K562 (cell line): Measurements from ENCODE around the gene RBM19. TPM values are rescaled to one million over a fixed set of nuclear protein-coding genes. Genes with fewer than 3 reads are reported as not detected.

Source experiments
- ATAC-seq: fragments of 200-7000 bp; cut with Tn5 transposase; 3 replicates; pipeline ENCODE4 v1.9.1; 2020; ENCODE audit warnings: moderate library complexity
- BruUV-seq: library from RNA; stranded (reverse); fragments of 400-500 nt; replicated peaks from 2 replicates; lab custom pipeline; 2021; lab: Mats Ljungman, UMichigan
- CTCF ChIA-PET: fragments of 300-600 bp; formaldehyde crosslinking; extraction: SDS; loops from one replicate; lab custom pipeline; 2021; ENCODE audit warnings: low intra/inter-chr PET ratio; lab: Yijun Ruan, JAX
- POLR2A ChIA-PET: fragments of 300-600, 350-650 bp; sonication (Branson Sonifier 250); formaldehyde crosslinking; extraction: SDS; loops from one replicate; lab custom pipeline; 2021; ENCODE audit warnings: antibody characterized with exemption, inconsistent platforms; lab: Yijun Ruan, JAX
- DNase-seq, 4 experiments: peaks; one replicate each; pipeline versions ENCODE4 v3.0.0 to v3.0.0-alpha.2; 2011 to 2018; ENCODE audit warnings: low spot score in 3 of 4, mixed read lengths in 3 of 4; ENCODE audit errors: extremely low read depth in 1 of 4
- FAIRE-seq: peaks from 2 replicates; lab custom pipeline; 2011; peaks lifted over from hg19 to GRCh38; lab: Jason Lieb, UNC
- H2AFZ ChIP-seq: 2 replicates; pipeline ENCODE4 v1.6.0; 2011; ENCODE audit warnings: low read depth, low read length, control low read depth, inconsistent platforms
- H3K27ac ChIP-seq: fragments of 200-600 bp; 3 replicates; pipeline ENCODE4 v1.8.0; 2011; ENCODE audit warnings: low read depth, mild to moderate bottlenecking, control low read depth, inconsistent platforms, low read length, moderate library complexity, mixed read lengths; ENCODE audit errors: extremely low read depth
- H3K27me3 ChIP-seq, 2 experiments: fragments of 300-600 bp in 1 of 2; 2 replicates in 1 of 2; 3 replicates in 1 of 2; pipeline versions ENCODE4 v1.6.0 to v1.8.0; 2011; ENCODE audit warnings: inconsistent platforms in 2 of 2, low read length in 2 of 2, mild to moderate bottlenecking in 1 of 2, mixed read lengths in 1 of 2, moderate library complexity in 1 of 2; ENCODE audit not compliant: control insufficient read depth in 2 of 2, insufficient read depth in 2 of 2
- H3K36me3 ChIP-seq: fragments of 300-600 bp; 3 replicates; pipeline ENCODE4 v1.8.0; 2011; ENCODE audit warnings: mild to moderate bottlenecking, low read length, inconsistent platforms; ENCODE audit not compliant: control insufficient read depth, insufficient read depth
- H3K4me1 ChIP-seq, 2 experiments: fragments of 200-600 bp in 1 of 2; replicated peaks in 1 of 2; 2 replicates in 1 of 2; 3 replicates in 1 of 2; pipeline versions ENCODE4 v1.5.1 to v1.8.0; 2011; ENCODE audit warnings: inconsistent platforms in 2 of 2, low read length in 2 of 2, mild to moderate bottlenecking in 1 of 2, mixed read lengths in 1 of 2, moderate library complexity in 1 of 2; ENCODE audit not compliant: control insufficient read depth in 2 of 2, insufficient read depth in 2 of 2
- H3K4me2 ChIP-seq: 2 replicates; pipeline ENCODE4 v1.6.1; 2011; ENCODE audit warnings: low read length, control low read depth, inconsistent platforms, mixed read lengths; ENCODE audit not compliant: insufficient read depth
- H3K4me3 ChIP-seq: fragments of 200-600 bp; sonication (generic), shearing (Covaris generic); 2 replicates; pipeline ENCODE4 v1.5.1; 2016; ENCODE audit warnings: control low read depth, inconsistent platforms
- H3K79me2 ChIP-seq: fragments of 200-600 bp; 3 replicates; pipeline ENCODE4 v1.8.0; 2011; ENCODE audit warnings: low read length, inconsistent platforms; ENCODE audit not compliant: control insufficient read depth, insufficient read depth
- H3K9ac ChIP-seq, 2 experiments: 2 replicates each; pipeline versions ENCODE4 v1.6.0 to v1.6.1; 2011; ENCODE audit warnings: low read depth in 2 of 2, low read length in 2 of 2, control low read depth in 1 of 2, inconsistent platforms in 1 of 2, mild to moderate bottlenecking in 1 of 2, mixed read lengths in 1 of 2; ENCODE audit not compliant: insufficient read depth in 1 of 2
- H3K9me1 ChIP-seq: one replicate; pipeline ENCODE4 v1.6.0; 2011; ENCODE audit warnings: inconsistent platforms, mild to moderate bottlenecking, low read length, moderate library complexity; ENCODE audit not compliant: control insufficient read depth, insufficient read depth
- H3K9me3 ChIP-seq: replicated peaks from 2 replicates; pipeline ENCODE4 v1.5.1; 2011; ENCODE audit warnings: low read depth, low read length, inconsistent platforms; ENCODE audit not compliant: control insufficient read depth, insufficient read depth
- H4K20me1 ChIP-seq: replicated peaks from 2 replicates; pipeline ENCODE4 v1.6.1; 2011; ENCODE audit warnings: low read length, inconsistent platforms, mixed read lengths; ENCODE audit not compliant: control insufficient read depth, insufficient read depth
- ATF6 ChIP-seq: sonication (generic); formaldehyde crosslinking; IDR thresholded peaks from 2 replicates; pipeline ENCODE4 v1.4.0; 2020; ENCODE audit warnings: mild to moderate bottlenecking, missing genetic modification reagents
- CBX3 ChIP-seq, 2 experiments: IDR thresholded peaks; 1 replicate in 1 of 2; 2 replicates in 1 of 2; pipeline ENCODE4 v1.6.1; 2012; ENCODE audit warnings: inconsistent platforms in 2 of 2, low read length in 2 of 2, borderline replicate concordance in 1 of 2, control low read depth in 1 of 2
- CHD4 ChIP-seq: fragments of 200-600 bp; sonication (generic); IDR thresholded peaks from 3 replicates; pipeline ENCODE4 v1.6.1; 2012; ENCODE audit warnings: low read depth, mild to moderate bottlenecking, mixed read lengths, low read length, inconsistent platforms; ENCODE audit not compliant: insufficient read depth, insufficient replicate concordance, poor library complexity, severe bottlenecking
- CREBBP ChIP-seq: IDR thresholded peaks from one replicate; pipeline ENCODE4 v1.6.1; 2012; ENCODE audit warnings: low read depth, mild to moderate bottlenecking, control low read depth, inconsistent platforms, low read length
- DACH1 ChIP-seq: fragments of 450-650 bp; IDR thresholded peaks from 2 replicates; pipeline ENCODE4 v1.6.1; 2018; ENCODE audit not compliant: partially characterized antibody
- GABPB1 ChIP-seq: sonication (generic); formaldehyde crosslinking; IDR thresholded peaks from 2 replicates; pipeline ENCODE4 v1.8.0; 2022; ENCODE audit warnings: mild to moderate bottlenecking, missing genetic modification reagents
- HES1 ChIP-seq: fragments of 450-650 bp; IDR thresholded peaks from 2 replicates; pipeline ENCODE4 v1.6.1; 2016; ENCODE audit warnings: low read depth, mild to moderate bottlenecking, moderate library complexity
- LCOR ChIP-seq: sonication (generic); formaldehyde crosslinking; IDR thresholded peaks from 2 replicates; pipeline ENCODE4 v1.8.0; 2022; ENCODE audit warnings: mild to moderate bottlenecking, missing genetic modification reagents
- NFXL1 ChIP-seq: fragments of 450-650 bp; formaldehyde crosslinking; IDR thresholded peaks from 2 replicates; pipeline ENCODE4 v1.4.0; 2021; ENCODE audit warnings: mild to moderate bottlenecking
- PHB ChIP-seq: fragments of 250-450 bp; sonication (Bioruptor Pico); IDR thresholded peaks from 2 replicates; pipeline ENCODE4 v1.5.0; 2021
- PKNOX1 ChIP-seq: fragments of 450-650 bp; IDR thresholded peaks from 2 replicates; pipeline ENCODE4 v1.6.1; 2016
- RAD51 ChIP-seq: fragments of 450-650 bp; IDR thresholded peaks from 2 replicates; pipeline ENCODE4 v1.7.1; 2016; ENCODE audit warnings: low read depth, mild to moderate bottlenecking, borderline replicate concordance
- RCOR1 ChIP-seq, 2 experiments: IDR thresholded peaks; 2 replicates each; pipeline ENCODE4 v1.6.1; 2012; ENCODE audit warnings: low read depth in 2 of 2, low read length in 2 of 2, borderline replicate concordance in 1 of 2, improper control_type of control experiment in 1 of 2
- ZKSCAN1 ChIP-seq: fragments of 150-350 bp; IDR thresholded peaks from 2 replicates; pipeline ENCODE4 v1.6.1; 2016; ENCODE audit warnings: low read depth, low read length
- ZNF165 ChIP-seq: fragments of 250-450 bp; sonication (Bioruptor Pico); IDR thresholded peaks from 2 replicates; pipeline ENCODE4 v1.4.0; 2020; ENCODE audit warnings: borderline replicate concordance
- ZNF398 ChIP-seq: fragments of 250-450 bp; sonication (Bioruptor Pico); IDR thresholded peaks from 2 replicates; pipeline ENCODE4 v1.8.0; 2021; ENCODE audit warnings: moderate library complexity, mild to moderate bottlenecking, inconsistent platforms
- ZNF830 ChIP-seq: fragments of 250-450 bp; sonication (Bioruptor Pico); IDR thresholded peaks from 2 replicates; pipeline ENCODE4 v1.5.0; 2021; ENCODE audit warnings: mild to moderate bottlenecking
- WGBS: fragments of 100-300 bp; shearing (Covaris generic); methylation state at CpG from one replicate; pipeline ENCODE4 v1.1.6; 2016; ENCODE audit warnings: low coverage, mixed read lengths; ENCODE audit not compliant: insufficient coverage; ENCODE audit errors: missing lambda C conversion rate; 5-methylcytosine and 5-hydroxymethylcytosine counted together
- in situ Hi-C: fragments of 300-500 bp; cut with MboI; formaldehyde crosslinking; loops from 4 replicates; pipeline ENCODE4 v1.15.0; 2018; ENCODE audit warnings: inconsistent platforms, mixed read lengths
- intact Hi-C: fragments of 100-400 bp; cut with micrococcal nuclease; formaldehyde crosslinking; loops from 2 replicates; pipeline ENCODE4 v1.14.2; 2022
- polyA plus RNA-seq, 8 experiments: library from polyadenylated mRNA; depleted of rRNA in 4 of 8; stranded (reverse) in 5 of 8; unstranded in 3 of 8; fragments of >200 nt; fragmentation: Nextera tagmentation in 2 of 8; fragmentation: Illumina TruSeq in 1 of 8; extraction: Ambion mirVana in 2 of 8; extraction: Trizol in 1 of 8; gene quantifications; 2 replicates each; pipeline versions ENCODE4 v1.2.1 to v1.2.3, GENCODE V29; 2011 to 2014; ENCODE audit warnings: inconsistent platforms in 1 of 8, missing spikeins in 1 of 8
- total RNA-seq, 7 experiments: library from RNA; depleted of rRNA in 6 of 7; stranded (reverse); fragments of >200 nt in 6 of 7; fragmentation: Illumina TruSeq in 2 of 7; extraction: Trizol in 2 of 7; gene quantifications; 2 replicates each; pipeline versions ENCODE4 v1.2.1 to v1.2.3, GENCODE V29; 2011 to 2021; ENCODE audit warnings: low replicate concordance in 1 of 7

The RBM19 gene
- total and polyA plus RNA-seq, 9 of the 15 experiments (the other 6 are each of a cell fraction or from before 2014, with no cell fraction given): 16.0 to 58.4 (median 37.9) TPM

GRCh38 chr12:113796066-113796827, 169.9 kb downstream of the RBM19 start:
- Histone ChIP-seq H3K4me1 (peaks cover 44 to 45% of the 10 kb centered on the region in 2 experiments), H3K27me3 (no peaks in the 10 kb centered on the region), H4K20me1 (no peaks in the 10 kb centered on the region), H3K36me3 (no peaks in the 10 kb centered on the region), H2AFZ (no peak overlapping the region), H3K4me2 (no peak overlapping the region), H3K4me3 (no peak overlapping the region), H3K9me3 (no peaks in the 10 kb centered on the region), H3K27ac (no peak overlapping the region), H3K9me1 (no peaks in the 10 kb centered on the region), H3K9ac (no peak overlapping the region), H3K79me2 (no peaks in the 10 kb centered on the region)
- FAIRE-seq (no peak), ATAC-seq (no peak), DNase-seq (no peak)
- ChIA-PET CTCF (no interaction called here), POLR2A (interaction anchor here (0.6 kb wide), 1 partner anchor 267 kb away, joined by 3 read pairs; no protein-coding TSS in a partner anchor)
- in situ Hi-C loops: no loop called here
- intact Hi-C loops: loop anchor here (10.0 kb wide), 1 partner anchor 151 kb away; no protein-coding TSS in a partner anchor
- 66% methylated on average over 24 of the region's 28 CpGs for WGBS
- no TSS peak for BruUV-seq
- TF ChIP-seq ZNF398 (CRISPR knock-in tag) (no peak), NFXL1 (CRISPR knock-in tag) (no peak), RAD51 (no peak), CREBBP (no peak), CHD4 (peak; percentile 68), ZNF830 (CRISPR knock-in tag) (no peak), ZKSCAN1 (no peak), RCOR1 (IDR thresholded peaks at IDR 0.05; ENCODE audit: borderline replicate concordance in 1 of 2, low read depth in 2 of 2, low read length in 2 of 2) (0 out of 4 replicates have a peak, but pooled peaks have one; percentile 25 to 34), CBX3 (IDR thresholded peaks at IDR 0.05; ENCODE audit: borderline replicate concordance in 1 of 2, low read length in 2 of 2) (peak in 1 of 2 experiments; percentile 73; a peak in 1 of 3 replicates), GABPB1 (no peak), PHB (no peak), HES1 (no peak), ZNF165 (CRISPR knock-in tag) (no peak), PKNOX1 (peak; percentile 59; the same call in 1 of the 2 replicates), DACH1 (no peak), ATF6 (CRISPR knock-in tag) (no peak), LCOR (CRISPR knock-in tag) (no peak)
